NCI-H748 treated with DMSO at 0.1 percent for 48 hours (cell line): ENCODE results near the gene ZNF425.
"Not testable (repeated sequence)": the region's sequence is repeated elsewhere in the genome, so short reads cannot be mapped to it uniquely, and the experiment has no call there.

Experiments
- DNase-seq: peaks from one replicate; lab custom pipeline; 2025; lab: John Stamatoyannopoulos, UW

Gene ZNF425, protein sequence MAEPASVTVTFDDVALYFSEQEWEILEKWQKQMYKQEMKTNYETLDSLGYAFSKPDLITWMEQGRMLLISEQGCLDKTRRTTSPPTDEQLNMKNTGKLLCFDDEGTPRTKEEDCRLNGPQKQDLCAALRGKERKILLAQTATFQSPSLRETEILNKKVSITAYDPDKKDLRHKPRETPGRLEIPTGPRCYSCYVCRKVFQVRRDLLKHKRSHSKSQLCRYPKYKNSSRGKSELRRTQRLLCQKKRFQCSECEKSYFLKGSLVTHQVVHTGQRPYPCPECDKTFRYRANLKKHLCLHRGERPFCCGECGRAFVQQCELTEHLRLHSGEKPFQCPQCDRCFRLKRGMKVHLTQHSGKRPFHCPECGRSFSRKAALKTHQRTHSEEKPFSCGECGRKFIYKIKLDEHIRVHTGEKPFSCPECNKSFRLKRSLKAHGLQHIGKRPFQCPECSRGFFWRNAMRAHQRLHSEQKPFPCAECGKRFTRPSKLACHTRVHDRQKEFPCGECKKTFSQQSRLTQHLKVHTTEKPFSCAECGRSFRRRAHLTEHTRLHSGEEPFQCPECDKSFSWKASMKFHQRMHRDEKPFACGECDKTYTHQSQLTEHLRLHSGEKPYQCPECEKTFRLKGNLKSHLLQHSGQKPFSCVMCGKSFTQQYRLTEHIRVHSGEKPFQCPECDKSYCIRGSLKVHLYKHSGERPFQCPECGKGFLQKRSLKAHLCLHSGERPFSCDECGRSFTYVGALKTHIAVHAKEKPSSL

GRCh38 chr7:149125863-149126661, at the start of gene ZNF425:
Gene ZNF425, minus strand, starts transcription at chr7:149126324. Its CDS starts 111 bp downstream, at chr7:149126213.
- peak; percentile 77 for DNase-seq

DNA sequence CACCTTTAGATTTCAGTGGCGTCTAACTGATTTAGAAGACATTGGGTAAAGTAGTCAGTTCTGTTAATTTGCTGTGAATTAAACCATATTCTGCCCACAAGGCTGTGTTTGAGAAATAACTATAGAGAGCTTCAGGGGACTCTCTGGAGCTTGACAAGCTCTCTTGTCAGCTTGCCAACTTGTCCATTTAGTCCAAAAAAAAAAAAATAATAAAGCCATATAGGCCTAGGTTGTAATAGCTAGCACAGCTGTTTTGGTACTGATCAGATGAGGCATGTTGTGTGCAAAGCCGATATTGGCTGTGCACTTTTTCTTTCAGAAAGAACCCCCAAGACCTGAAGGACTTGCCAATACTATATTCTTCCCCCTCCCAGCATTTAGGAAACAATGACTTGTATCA, 49.0 kb upstream of the ZNF425 start:
- DNase-seq = no peak

GRCh38 chr7:149172534-149172920, 46.4 kb upstream of the ZNF425 start:
- DNase-seq = no peak

- DNase-seq = no peak
Measured at GRCh38 chr7:149171892-149172533, 45.9 kb upstream of the ZNF425 start.

GRCh38 chr7:149166630-149167352, 40.7 kb upstream of the ZNF425 start:
- no peak for DNase-seq

DNA sequence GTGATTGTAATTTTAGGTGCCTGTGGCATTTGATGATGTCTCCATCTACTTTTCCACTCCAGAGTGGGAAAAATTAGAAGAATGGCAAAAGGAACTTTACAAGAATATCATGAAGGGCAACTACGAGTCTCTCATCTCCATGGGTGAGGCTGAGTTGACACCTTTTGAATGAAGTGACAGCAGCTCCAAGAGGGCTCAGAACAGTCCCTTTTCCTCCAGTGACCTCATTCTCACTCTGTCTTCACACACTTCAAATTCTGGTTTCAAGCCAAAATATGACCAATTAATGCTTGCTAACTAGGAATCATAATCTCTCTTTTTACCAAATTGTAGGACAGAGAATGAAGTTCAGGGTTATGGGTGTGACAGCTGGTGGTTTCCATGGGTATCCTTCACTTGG, 40.0 kb upstream of the ZNF425 start:
- DNase-seq = no peak

GRCh38 chr7:149161241-149161848, 35.2 kb upstream of the ZNF425 start:
- DNase-seq = no peak

DNA sequence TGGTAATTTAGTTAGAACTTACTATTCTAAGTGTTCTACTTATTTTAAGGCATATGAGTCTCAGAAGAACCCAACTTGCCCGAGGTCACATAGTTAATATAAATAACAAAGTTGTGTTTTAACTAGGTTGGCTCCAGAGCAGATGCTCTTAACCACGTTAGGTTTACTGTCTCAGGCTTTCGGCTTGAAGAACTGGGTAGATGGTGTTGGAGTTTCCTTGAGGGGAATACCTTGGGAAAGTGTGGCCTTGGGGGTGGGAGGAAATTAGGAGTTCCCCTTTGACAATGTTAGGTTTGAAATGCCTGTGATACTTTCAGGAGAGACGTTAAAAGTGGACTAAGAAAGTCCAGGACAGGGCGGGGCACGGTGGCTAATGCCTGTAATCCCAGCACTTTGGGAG, 30.8 kb upstream of the ZNF425 start:
- no peak for DNase-seq

DNA sequence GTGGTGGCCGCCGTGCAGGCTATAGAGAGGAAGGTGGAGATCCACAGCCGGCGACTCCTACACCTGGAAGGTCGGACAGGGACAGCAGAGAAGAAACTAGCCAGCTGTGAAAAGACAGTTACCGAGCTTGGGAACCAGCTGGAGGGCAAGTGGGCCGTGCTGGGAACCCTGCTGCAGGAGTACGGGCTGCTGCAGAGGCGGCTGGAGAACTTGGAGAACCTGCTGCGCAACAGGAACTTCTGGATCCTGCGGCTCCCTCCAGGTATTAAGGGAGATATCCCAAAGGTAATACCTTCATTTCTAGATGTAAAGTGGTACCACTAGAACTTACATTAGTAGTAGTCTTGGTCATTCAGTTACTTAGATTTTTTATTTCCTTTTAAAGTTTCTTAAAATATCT, 27.9 kb upstream of the ZNF425 start:
- DNase-seq = no peak

DNA sequence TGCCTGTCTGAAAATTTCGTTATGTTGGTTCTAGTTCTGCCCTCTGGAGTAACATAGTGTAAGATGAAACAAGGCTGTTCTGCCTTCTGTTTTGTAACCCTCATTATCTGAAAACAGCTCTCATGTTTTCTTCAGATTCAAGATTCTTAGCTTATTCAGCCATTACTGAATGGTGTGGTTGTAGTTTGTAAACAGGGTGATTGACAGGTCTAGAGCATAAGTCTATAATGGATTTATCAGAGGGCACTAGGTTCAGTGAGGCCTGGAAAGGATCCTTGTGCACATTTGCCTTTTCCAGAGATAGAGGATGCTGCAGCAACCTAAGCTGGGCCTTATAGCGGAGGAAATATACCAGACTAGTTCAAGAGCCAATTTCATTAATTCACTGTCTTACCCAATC, 27.2 kb upstream of the ZNF425 start:
- no peak for DNase-seq

DNA sequence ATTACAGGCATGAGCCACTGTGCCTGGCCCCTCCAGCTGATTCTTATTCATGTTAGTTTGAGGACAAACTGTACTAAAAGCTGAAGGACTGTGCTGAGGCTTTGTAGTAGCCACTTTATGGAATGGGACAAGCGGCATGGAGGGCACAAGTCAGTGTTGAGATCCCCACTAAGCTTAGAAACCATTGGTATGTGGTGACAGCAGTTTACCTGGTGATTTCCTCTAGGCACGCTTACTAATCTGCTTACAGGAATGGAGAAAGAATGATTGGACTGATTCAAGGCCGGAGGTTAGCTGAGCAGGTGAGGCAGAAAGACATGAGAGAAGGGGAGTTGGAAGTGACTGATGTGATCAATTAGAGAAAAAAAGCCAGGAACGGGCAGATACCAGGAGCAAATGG, 24.9 kb upstream of the ZNF425 start:
- no peak for DNase-seq

GRCh38 chr7:149147752-149148653, 21.9 kb upstream of the ZNF425 start:
- DNase-seq = no peak

DNA sequence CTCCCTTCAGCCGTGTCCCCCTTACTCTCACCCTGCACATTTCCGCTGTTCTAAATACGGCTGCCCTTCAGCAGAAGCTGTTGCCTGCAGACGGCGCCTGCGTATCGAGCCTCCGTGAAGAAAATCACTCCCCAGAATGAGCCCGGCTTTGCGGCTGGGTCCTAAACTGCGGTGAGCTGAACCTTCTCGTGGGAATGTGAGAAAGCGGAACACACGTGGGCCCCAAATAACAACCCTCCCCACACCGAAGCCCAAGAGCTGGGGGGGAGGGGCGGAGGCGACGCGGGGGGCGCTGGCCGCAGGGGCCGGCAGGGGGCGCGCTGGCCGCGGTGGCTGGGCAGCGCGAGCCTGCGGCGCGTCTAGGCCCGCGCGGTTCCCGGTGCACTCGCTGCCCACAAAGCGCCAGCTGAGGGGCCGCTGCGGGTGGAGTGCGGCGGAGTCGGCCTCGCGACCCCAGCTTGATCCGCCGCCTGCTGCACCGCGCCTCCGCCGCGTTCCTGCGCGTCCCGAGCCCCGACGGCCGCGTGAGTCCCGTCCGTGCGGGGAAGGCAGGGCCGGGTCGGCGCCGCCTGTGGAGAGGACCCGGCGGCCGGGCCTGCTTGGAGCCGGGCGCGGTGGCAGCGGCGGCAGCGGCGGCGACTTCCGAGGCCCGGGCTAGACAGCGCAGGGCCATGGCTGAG, 21.1 kb upstream of the ZNF425 start, which contains the start of gene ZNF398:
Gene ZNF398 (plus strand): TSS at position 382 of the 680 bp plus-strand sequence. CDS start 290 bp downstream, at position 672.
- peak; percentile 52 for DNase-seq

GRCh38 chr7:149145031-149145845, 19.1 kb upstream of the ZNF425 start:
- no peak for DNase-seq

DNA sequence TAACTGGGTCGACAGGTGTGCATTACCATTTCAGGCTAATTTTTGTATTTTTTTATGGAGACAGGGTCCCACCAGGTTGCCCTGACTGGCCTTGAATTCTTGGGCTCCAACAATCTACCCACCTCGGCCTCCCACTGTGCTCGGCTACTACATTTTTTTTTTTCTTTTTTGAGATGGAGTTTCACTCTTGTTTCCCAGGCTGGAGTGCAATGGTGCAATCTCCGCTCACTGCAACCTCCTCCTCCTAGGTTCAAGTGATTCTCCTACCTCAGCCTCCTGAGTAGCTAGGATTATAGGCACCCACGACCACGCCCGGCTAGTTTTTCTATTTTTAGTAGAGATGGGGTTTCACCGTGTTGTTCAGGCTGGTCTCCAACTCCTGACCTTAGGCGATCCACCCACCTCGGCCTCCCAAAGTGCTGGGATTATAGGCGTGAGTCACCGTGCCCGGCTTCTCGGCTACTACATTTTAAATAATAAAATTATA, 18.4 kb upstream of the ZNF425 start:
- not testable (repeated sequence) for DNase-seq

DNA sequence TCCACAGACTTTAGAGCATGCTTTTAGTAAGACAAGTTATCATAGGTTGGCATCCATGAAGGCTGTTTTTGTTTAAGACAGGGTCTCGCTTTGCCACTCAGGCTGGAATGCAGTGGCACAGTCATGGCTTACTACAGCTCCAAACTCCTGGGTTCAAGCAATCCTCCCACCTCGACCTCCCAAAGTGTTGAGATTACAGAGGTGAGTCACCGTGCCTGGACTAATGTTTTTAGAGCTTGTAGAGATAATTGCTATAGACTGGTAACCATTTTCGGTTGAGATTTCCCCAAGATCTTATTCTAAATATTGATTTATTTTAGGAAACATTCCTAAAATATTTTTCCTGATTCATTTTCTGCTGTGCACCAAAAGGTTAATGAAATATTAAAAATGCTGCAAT, 15.8 kb upstream of the ZNF425 start:
- no peak for DNase-seq

DNA sequence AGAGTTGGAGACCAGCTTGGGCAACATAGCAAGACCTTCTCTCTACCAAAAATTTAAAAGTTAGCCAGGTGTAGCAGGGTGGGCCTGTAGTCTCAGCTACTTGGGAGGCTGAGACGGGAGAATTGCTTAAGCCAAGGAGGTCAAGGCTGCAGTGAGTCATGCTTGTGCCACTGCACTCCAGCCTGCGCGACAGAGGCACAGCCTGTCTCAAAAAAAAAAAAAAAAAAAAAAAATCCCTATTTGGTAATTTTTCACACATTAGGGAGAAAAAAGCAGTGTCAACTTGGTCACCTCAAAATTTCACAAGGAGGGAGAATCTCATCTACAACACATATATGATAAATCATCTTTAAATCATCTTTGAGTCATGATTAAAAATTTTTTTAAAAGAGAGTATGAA, 14.7 kb upstream of the ZNF425 start:
- no peak for DNase-seq

- no peak for DNase-seq
Measured at GRCh38 chr7:149136118-149136517, 10.0 kb upstream of the ZNF425 start.
